ELR (cell line): ENCODE measurements around the gene MPP3.
"Not testable (repeated sequence)": the region's sequence is repeated elsewhere in the genome, so short reads cannot be mapped to it uniquely, and the experiment has no call there.

ENCODE experiments used
- DNase-seq: peaks from one replicate; pipeline ENCODE4 v3.0.0-alpha.2; 2015; ENCODE audit warnings: low read depth

The MPP3 gene

DNA sequence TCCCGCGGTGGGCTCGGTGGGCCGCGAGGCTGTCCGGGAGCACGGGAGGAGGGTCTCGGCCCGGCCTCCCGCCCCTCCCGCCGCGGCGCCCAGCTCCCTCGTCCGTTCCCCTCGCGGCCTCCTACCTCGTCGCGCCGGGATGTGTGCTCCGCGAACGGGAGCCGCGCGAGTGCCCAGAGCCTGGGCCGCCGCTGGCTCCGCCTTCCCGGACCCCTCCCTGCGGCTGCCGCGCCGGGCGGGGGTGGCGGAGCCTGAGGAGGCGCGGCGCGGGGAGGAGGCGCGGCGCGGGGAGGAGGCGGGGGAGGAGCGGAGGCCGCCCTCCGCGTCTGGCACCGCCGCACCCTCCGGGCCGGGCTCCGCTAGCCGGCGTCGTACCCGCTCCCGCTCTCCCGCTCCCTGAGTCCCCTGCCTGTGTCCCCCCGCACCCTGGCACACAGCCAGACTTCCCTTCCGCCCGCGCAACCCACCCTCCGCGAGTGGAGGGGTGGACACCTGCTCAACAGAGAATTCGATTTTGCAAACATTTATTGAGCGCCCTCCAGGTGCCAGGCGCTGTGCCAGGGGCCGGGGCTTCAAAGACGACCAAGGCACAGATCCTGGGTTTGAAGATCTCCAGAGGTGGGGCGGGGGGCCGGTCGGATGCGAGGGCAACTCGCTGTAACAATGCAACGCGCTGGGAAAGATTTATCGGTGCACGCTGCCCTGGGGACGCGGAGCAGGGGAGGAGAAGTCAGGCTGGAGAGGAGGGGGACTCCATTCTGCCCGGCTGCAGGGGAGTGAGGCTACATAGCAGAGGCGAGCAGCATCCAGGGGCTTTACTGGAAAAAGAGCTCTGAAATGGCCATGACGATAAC, at the start of gene MPP3:
Gene MPP3, minus strand, starts transcription at position 171 of the 854 bp plus-strand sequence. CDS start 1,240 bp downstream, outside the sequence.
- DNase-seq = peak; percentile 86

GRCh38 chr17:43881758-43882505, 49.0 kb upstream of the MPP3 start:
- no peak for DNase-seq

DNA sequence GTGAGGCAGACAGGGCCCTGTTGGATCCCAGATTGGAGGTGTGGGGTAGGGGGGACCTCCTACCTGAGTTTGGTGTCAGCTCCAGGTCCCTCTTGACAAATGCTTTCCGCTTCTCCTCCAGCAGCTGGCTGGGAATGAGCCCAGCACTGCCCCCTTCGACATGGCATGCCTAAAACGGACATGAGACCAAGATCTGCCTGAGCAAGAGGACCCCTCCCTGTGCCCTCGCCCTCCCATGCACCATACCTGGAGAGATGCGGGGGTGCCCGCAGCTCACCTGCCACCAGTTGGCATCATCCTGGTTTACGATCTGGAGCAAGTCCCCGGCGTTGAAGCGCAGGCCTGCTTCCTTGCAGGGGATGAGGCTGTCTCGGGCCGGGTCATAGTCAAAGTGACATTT, 48.2 kb upstream of the MPP3 start:
- DNase-seq = no peak

DNA sequence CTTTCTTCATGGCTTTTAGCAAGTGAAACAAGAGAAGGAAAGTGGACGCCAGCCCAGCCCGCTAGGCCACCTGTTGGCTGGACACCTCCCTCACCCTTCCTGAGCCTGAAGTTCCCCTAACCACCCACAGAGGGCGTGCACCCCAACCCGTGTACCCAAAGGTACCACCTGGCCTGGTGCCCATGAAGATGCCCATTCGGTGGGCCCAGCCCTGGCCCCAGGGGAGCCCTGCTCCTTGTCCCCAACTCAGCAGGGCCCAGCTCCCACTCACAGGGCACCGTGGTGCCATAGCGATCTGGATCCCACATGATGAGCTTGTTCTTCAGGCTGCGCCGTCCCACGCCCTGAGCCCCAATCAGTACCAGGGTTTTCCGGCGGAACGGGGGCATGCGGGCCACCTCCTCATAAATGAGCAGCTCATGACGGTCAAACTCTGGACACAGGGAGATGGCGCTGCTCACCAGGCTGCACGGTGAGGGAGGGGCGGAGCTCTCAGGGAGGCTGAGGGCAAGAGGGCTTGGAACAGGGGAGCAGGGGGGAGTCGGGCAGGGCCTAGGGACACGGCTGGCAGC, 47.6 kb upstream of the MPP3 start:
- peak; percentile 64 for DNase-seq

DNA sequence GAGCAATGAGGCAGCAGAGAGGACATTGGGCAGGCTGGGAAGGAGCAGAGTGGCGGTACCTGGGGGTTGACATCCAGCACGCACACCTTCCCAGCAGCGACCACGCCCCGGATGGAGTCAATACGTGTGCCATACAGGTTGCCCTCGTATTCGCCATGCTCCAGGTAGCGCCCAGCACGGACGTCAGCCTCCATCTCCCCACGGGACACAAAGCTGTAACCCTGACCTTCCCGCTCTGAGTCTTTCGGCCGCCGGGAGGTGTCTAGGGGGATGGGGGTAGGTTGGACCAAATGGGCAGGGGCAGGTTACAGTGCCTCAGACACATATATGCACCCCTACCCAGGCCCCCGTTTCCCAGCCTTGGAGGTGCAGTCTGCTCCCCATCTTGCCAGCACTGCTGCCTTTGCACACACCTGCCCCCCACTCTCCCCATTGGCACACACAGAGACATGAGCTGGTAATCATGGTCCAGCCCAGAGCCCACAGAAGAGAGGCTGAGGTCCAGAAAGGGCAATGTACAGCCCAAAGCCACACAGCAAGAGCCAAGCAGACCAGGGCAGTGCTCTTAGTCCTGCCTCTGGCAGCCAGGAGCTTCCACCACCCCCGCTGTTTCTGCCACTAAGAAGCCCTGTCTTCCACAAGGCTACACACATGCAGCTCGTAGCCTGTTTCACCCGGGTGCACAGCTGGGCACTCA, 46.9 kb upstream of the MPP3 start:
- DNase-seq = no peak

DNA sequence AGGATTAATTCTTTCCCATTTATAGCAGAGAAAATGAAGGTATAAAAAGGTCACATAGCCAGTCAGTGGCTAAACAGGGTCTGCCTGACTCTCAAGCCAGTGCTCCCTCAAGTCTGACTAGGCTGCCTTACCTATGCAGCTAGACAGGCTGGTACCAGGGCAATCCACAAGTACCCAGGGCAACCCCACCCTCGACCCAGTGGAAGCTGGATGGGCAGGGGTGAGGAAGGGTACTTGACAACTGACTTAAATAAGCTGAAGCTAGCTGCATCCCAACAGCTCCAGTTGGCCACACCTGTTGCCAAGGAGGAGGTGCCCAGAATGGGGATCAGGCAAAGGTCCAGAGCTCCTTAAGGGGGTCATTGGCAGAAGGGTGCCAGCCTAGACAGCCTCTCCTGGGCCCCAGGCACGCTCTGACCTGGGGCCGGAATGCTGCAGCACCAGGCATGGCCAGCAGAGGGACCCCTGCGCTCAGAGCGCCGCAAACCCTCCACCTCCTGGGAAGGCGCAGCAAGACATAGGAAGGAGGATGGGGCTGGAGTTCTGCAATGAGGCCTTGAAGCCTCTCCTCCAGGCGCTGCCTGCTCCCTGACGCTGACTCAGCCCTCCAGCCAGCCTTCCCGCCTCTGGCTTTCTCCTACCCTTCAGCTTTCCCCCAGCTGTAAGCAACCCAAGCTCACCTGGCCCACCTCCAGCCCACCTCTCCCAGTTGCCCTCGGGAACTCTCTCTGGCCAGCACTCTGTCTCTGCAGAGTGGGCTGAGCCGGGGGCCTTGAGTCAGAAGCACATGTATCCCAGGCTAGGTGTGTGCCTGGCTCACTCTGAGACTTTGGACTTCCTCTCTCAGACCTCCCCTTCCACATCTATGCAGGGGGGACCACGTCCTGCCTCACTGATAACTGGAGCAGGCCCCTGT, 45.6 kb upstream of the MPP3 start:
- DNase-seq = peak; percentile 96

GRCh38 chr17:43877451-43878155, 44.7 kb upstream of the MPP3 start:
- DNase-seq = no peak

DNA sequence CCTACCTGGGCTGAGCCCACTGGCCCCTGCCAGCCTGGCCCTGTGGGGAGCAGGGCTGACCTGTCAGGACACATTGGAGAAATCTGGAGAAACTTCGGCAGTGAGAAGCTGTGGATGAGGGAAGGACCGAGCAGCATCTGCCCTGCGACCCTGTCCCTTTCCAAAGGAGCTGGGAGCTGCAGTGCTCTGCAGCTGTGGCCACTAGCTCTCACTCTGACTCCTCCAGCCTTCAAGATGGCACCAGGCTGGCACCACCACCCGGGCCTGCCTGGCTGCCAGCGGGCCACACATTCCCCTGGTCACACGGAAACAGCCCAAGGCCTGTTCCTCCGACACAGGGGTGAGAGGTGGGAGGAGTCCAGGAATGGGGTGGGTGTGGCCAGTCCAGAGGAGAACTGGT, 44.1 kb upstream of the MPP3 start:
- no peak for DNase-seq

GRCh38 chr17:43875476-43876147, 42.7 kb upstream of the MPP3 start:
- DNase-seq = peak; percentile 35

DNA sequence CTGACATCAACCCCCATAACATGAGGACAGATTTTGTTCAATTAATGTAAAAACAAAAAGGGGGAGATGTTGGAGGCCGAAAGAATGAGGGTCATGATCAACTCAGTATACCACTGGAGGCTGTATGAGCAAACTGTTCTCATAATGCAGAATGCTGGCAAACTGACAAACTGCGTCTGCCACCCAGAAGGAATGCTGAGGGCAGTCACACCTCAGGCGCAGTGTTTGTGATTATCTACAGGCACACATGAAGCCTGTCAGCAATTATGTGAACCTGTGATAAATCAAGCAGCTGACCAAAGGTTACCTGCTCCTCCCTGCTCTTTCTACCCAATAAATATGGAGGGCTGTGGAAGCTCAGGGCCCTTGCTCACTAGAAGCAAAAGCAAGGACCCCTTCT, 41.3 kb upstream of the MPP3 start:
- no peak for DNase-seq

DNA sequence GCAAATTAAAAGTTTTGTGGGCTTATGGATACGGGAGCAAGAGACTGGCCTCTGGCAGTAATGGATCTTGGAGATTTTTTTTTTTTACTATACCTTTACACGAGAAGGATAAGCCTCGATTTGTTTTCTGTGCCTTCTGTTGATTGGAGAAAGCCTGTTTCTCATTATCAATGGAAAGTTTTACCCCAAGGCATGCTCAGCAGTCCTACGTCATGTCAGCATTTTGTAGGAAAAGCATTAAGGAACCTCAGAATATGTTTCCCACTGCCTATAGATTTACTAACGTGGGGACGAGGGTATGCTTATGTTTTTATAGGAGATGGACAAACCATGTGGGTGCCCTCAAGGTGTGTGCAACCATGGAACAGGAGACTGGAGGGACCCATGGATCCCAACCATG, 40.9 kb upstream of the MPP3 start:
- DNase-seq = no peak

GRCh38 chr17:43873091-43873490, 40.1 kb upstream of the MPP3 start:
- DNase-seq = no peak

- no peak for DNase-seq
These were observed 39.2 kb upstream of the MPP3 start for GRCh38 chr17:43871946-43872690.

- not testable (repeated sequence) for DNase-seq
These were observed 36.1 kb upstream of the MPP3 start for GRCh38 chr17:43869031-43869430.

- no peak for DNase-seq
These were observed 35.5 kb upstream of the MPP3 start for GRCh38 chr17:43868226-43868994.

GRCh38 chr17:43864161-43864984, 31.4 kb upstream of the MPP3 start:
- no peak for DNase-seq

DNA sequence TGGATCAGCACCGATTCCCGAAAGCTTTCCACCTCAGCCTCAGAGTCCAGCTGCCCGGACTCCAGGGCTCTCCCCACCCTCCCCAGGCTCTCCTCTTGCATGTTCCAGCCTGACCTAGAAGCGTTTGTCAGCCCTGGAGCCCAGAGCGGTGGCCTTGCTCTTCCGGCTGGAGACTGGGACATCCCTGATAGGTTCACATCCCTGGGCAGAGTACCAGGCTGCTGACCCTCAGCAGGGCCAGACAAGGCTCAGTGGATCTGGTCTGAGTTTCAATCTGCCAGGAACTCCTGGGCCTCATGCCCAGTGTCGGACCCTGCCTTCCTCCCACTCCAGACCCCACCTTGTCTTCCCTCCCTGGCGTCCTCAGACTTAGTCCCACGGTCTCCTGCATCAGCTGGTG, 29.0 kb upstream of the MPP3 start:
- no peak for DNase-seq
